DOHH2 (cell line): ENCODE data around the gene CTNNA2.

ENCODE experiments used
- H3F3A ChIP-seq: fragments of 200-600 bp; sonication (generic), shearing (Covaris generic); 2 replicates; pipeline ENCODE4 v1.6.0; 2016; ENCODE audit warnings: antibody characterized with exemption, mild to moderate bottlenecking; ENCODE audit not compliant: control insufficient read depth, insufficient read depth
- H3K27ac ChIP-seq: fragments of 200-600 bp; sonication (generic); 2 replicates; pipeline ENCODE4 v1.5.1; 2014; ENCODE audit warnings: low read depth, mild to moderate bottlenecking, low read length, moderate library complexity
- H3K27me3 ChIP-seq: fragments of 200-600 bp; sonication (generic); 2 replicates; pipeline ENCODE4 v1.6.1; 2014; ENCODE audit warnings: mild to moderate bottlenecking, low read length, mixed read lengths; ENCODE audit not compliant: control insufficient read depth
- H3K36me3 ChIP-seq: fragments of 200-600 bp; sonication (generic); 2 replicates; pipeline ENCODE4 v1.6.1; 2014; ENCODE audit warnings: mild to moderate bottlenecking, low read length, moderate library complexity, mixed read lengths; ENCODE audit not compliant: control insufficient read depth
- H3K4me1 ChIP-seq: fragments of 200-600 bp; sonication (generic); 2 replicates; pipeline ENCODE4 v1.6.1; 2014; ENCODE audit warnings: mild to moderate bottlenecking, low read length, mixed read lengths; ENCODE audit not compliant: control insufficient read depth
- H3K4me2 ChIP-seq: fragments of 200-600 bp; sonication (generic); 2 replicates; pipeline ENCODE4 v1.6.0; 2014; ENCODE audit warnings: mild to moderate bottlenecking, low read length, moderate library complexity
- H3K4me3 ChIP-seq: fragments of 200-600 bp; sonication (generic); 2 replicates; pipeline ENCODE4 v1.5.1; 2014; ENCODE audit warnings: mild to moderate bottlenecking, low read length, mixed read lengths
- H3K79me2 ChIP-seq: fragments of 200-600 bp; sonication (generic); 2 replicates; pipeline ENCODE4 v1.6.1; 2014; ENCODE audit warnings: mild to moderate bottlenecking, low read length, mixed read lengths; ENCODE audit not compliant: control insufficient read depth
- H3K9me2 ChIP-seq: fragments of 200-600 bp; sonication (generic); replicated peaks from 2 replicates; pipeline ENCODE4 v1.6.1; 2014; ENCODE audit warnings: mild to moderate bottlenecking, low read length, mixed read lengths; ENCODE audit not compliant: control insufficient read depth
- H3K9me3 ChIP-seq: fragments of 200-600 bp; sonication (generic); 2 replicates; pipeline ENCODE4 v1.6.1; 2014; ENCODE audit warnings: antibody characterized with exemption, low read length, mixed read lengths; ENCODE audit not compliant: control insufficient read depth, insufficient read depth
- H4K20me1 ChIP-seq: fragments of 200-600 bp; sonication (generic); 2 replicates; pipeline ENCODE4 v1.6.0; 2014; ENCODE audit warnings: low read depth, mild to moderate bottlenecking, antibody characterized with exemption, low read length, moderate library complexity; ENCODE audit not compliant: control insufficient read depth, insufficient read depth
- EZH2phosphoT487 ChIP-seq: fragments of 200-600 bp; sonication (generic); IDR thresholded peaks from 2 replicates; pipeline ENCODE4 v1.6.1; 2017; ENCODE audit warnings: borderline replicate concordance, mild to moderate bottlenecking, antibody characterized with exemption, low read length, moderate library complexity, mixed read lengths
- TF ChIP-seq, protein P1 (sequence below): fragments of 200-600 bp; sonication (generic); IDR thresholded peaks from one replicate; pipeline ENCODE4 v1.5.1; 2014; ENCODE audit warnings: antibody characterized with exemption, mild to moderate bottlenecking, low read depth, low read length; ENCODE audit not compliant: poor library complexity, severe bottlenecking

Gene CTNNA2

DNA sequence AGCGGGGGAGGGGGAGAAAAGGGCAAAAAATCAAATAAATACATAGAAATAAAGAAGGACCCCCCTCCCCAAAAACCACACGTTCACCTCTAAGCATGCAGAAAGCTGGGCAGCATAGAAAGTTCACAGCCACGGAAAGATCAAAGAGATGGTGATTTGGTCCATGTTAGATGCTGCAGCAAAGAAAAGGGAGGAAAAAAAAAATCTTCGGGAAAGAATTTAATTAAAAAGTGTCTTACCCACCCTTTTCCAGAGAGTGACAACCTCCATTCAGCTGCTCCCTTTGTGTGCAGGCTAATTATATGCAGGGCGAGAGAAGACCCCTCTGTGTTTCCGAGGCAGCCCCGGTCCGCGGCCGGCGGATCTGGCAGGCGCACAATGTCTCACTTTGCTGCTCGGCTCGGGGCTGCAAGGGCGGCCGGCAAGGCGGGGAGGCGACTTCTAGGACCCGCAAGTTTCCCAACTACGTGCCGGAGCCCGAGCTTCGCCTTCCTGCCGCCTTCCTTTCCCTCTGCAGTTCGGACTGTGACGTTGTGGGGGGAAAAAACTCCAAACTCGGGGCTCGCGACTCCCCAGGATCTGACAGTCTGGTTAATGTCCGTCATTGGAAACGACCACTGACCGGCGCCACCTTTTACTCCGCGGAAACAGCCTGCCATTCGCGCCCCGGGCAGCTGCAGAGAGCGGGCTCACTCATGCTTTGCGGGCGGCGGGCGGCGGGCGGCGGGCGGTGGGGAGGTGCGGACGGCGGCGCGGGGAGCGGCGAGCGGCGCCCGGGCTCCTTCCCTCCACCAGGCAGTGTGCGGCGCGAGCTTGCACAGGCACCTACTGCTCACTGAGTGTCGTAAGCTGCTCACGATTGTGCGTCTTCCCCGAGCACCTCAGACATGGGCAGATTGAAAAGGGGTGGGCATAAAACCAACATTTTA lies 791.3 kb downstream of the CTNNA2 start, which contains the start of gene LRRTM1:
LRRTM1 (minus strand) TSS at position 844 of the 929 bp plus-strand sequence. CDS start 933 bp downstream, outside the sequence.
- H3K79me2 ChIP-seq, result no peaks in the 10 kb centered on the region
- H3K4me1 ChIP-seq, result no peaks in the 10 kb centered on the region
- no peaks in the 10 kb centered on the region for H3F3A ChIP-seq
- no peak within 1 kb of the TSS for H3K27ac ChIP-seq
- no peak within 1 kb of the TSS for H3K4me3 ChIP-seq
- H3K9me2 ChIP-seq, result no peaks in the 10 kb centered on the region
- no peaks in the 10 kb centered on the region for H4K20me1 ChIP-seq
- no peaks in the 10 kb centered on the region for H3K27me3 ChIP-seq
- no peaks in the 10 kb centered on the region for H3K36me3 ChIP-seq
- no peak within 1 kb of the TSS for H3K4me2 ChIP-seq
- H3K9me3 ChIP-seq, result peaks cover 13% of the 10 kb centered on the region; the same call in 1 of the 2 replicates
- no peak for TF ChIP-seq EZH2phosphoT487
- TF ChIP-seq, protein P1, sequence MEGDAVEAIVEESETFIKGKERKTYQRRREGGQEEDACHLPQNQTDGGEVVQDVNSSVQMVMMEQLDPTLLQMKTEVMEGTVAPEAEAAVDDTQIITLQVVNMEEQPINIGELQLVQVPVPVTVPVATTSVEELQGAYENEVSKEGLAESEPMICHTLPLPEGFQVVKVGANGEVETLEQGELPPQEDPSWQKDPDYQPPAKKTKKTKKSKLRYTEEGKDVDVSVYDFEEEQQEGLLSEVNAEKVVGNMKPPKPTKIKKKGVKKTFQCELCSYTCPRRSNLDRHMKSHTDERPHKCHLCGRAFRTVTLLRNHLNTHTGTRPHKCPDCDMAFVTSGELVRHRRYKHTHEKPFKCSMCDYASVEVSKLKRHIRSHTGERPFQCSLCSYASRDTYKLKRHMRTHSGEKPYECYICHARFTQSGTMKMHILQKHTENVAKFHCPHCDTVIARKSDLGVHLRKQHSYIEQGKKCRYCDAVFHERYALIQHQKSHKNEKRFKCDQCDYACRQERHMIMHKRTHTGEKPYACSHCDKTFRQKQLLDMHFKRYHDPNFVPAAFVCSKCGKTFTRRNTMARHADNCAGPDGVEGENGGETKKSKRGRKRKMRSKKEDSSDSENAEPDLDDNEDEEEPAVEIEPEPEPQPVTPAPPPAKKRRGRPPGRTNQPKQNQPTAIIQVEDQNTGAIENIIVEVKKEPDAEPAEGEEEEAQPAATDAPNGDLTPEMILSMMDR, result no peak

DNA sequence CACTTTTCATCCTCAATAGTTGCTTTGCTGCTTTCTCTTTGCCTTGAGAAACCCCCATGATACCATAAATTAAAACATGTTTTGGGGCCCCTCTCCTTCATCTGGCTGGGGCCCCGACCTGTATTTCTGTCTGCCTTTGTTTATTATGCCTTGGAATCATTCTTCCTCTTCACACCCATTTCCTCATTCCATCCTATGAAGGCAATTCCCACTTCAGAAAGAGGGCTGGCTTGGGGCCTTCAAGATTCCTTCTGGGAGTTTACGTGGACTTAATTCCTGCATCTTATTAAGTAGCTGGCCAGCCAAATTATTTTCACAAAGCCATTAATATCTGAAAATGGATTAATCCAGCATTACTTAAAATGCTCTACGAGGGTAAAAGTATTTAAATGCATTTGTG lies 798.5 kb downstream of the CTNNA2 start:
- Histone ChIP-seq H3K9me3 (no peaks in the 10 kb centered on the region), H3K79me2 (no peaks in the 10 kb centered on the region), H3K36me3 (no peaks in the 10 kb centered on the region), H3K4me1 (no peaks in the 10 kb centered on the region), H3K9me2 (no peaks in the 10 kb centered on the region), H3K4me2 (no peak overlapping the region), H4K20me1 (no peaks in the 10 kb centered on the region), H3F3A (no peaks in the 10 kb centered on the region), H3K27me3 (no peaks in the 10 kb centered on the region), H3K27ac (no peak overlapping the region), H3K4me3 (no peak overlapping the region)
- TF ChIP-seq, protein P1, result no peak
- TF ChIP-seq EZH2phosphoT487, result no peak

DNA sequence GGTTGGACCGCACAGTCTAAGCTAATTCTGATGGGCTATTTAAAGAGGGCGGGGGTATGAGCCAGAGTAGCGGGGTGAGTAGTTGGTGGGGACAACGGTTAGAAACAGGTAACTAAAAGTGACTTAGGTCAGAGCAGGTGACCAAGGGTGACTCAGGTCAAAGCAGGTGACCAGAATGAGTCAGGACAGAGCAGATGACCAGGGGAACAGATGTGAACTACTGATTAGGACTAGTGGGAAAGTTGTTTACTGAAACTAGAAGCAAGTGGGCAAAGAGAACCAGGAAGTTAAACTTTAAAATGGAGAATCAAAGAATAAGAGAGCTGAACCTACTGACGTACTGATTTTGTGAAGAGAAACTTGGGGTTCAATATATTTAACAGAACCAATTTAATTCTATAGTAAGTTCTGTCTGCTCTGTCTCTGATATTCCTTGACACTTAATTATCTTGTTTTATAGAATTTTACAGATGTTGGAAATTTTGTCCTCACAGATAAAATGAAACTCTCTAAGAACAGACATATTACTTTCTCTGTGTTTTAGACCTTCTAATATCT lies 799.5 kb downstream of the CTNNA2 start:
- no peaks in the 10 kb centered on the region for H4K20me1 ChIP-seq
- no peaks in the 10 kb centered on the region for H3F3A ChIP-seq
- no peaks in the 10 kb centered on the region for H3K9me2 ChIP-seq
- no peaks in the 10 kb centered on the region for H3K4me1 ChIP-seq
- no peak overlapping the region for H3K4me3 ChIP-seq
- no peaks in the 10 kb centered on the region for H3K9me3 ChIP-seq
- H3K79me2 ChIP-seq, result no peaks in the 10 kb centered on the region
- no peak overlapping the region for H3K27ac ChIP-seq
- no peaks in the 10 kb centered on the region for H3K27me3 ChIP-seq
- H3K36me3 ChIP-seq, result no peaks in the 10 kb centered on the region
- no peak overlapping the region for H3K4me2 ChIP-seq
- TF ChIP-seq, protein P1, result no peak
- TF ChIP-seq EZH2phosphoT487, result no peak
